Uterine smooth muscle cell (primary cell): ENCODE measurements around the gene PCED1B. TPM values are rescaled to one million over a fixed set of nuclear protein-coding genes. Genes with fewer than 3 reads are reported as not detected.

Source experiments
- total RNA-seq: library from RNA; depleted of rRNA; stranded (reverse); fragments of >200 nt; gene quantifications from 2 replicates; pipeline ENCODE4 v1.2.3, GENCODE V29; 2014

PCED1B gene
- 0.66 and 0.87 TPM in 2 replicates for total RNA-seq

DNA sequence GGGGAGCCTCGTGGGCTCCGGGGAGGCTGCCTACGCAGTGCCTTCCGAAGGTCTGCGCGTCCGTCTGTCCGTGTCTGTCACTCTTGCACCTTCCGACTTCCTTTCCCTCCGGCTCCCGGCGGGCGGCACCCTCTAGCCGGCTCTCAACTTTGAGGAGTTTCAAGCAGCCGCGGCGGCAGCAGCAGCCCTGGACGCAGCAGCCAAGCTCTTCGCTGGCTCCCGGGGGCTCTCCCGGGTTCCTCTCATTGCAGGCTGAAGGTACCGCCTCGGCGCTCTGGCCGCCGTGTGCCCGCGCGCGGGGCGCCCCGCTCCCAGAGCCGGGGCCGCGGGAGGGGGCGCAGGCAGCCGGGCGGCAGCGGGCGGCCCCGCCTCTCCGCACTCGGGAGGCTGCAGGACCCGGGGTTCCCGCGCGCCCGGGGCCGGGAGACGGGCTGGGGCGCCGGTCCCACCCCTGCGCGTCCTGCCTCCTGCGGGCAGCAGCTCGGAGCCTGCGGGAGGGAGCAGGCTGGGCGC, at the start of gene PCED1B, which contains the start of gene AMIGO2:
Gene PCED1B (plus strand): TSS at position 154 of the 513 bp plus-strand sequence. CDS start 155,443 bp downstream, outside the sequence.
Gene AMIGO2 (minus strand): TSS at position 492 of the 513 bp plus-strand sequence. CDS start 957 bp downstream, outside the sequence.

Other genes starting within 250 kb of the PCED1B start
- gene AMIGO2, start 338 bp downstream of the PCED1B start, total RNA-seq, result 19.3 and 104 TPM in 2 replicates